RWPE2 (cell line): ENCODE results near the gene USP48.

Experiments
- ATAC-seq: fragments of 200-7000 bp; cut with Tn5 transposase; 3 replicates; pipeline ENCODE4 v1.9.1; 2021; ENCODE audit warnings: low read depth
- DNase-seq: peaks from one replicate; pipeline ENCODE4 v3.0.0-alpha.2; 2020; ENCODE audit warnings: low spot score
- H3K27ac ChIP-seq: fragments of 450-650 bp; 2 replicates; pipeline ENCODE4 v1.5.1; 2017; ENCODE audit warnings: mild to moderate bottlenecking; ENCODE audit not compliant: poor library complexity, severe bottlenecking
- H3K27me3 ChIP-seq: fragments of 250-450 bp; sonication (Bioruptor Pico); 2 replicates; pipeline ENCODE4 v1.5.1; 2021; ENCODE audit warnings: mild to moderate bottlenecking, moderate library complexity; ENCODE audit not compliant: insufficient read depth, poor library complexity, severe bottlenecking
- H3K36me3 ChIP-seq: fragments of 250-450 bp; sonication (Bioruptor Pico); 2 replicates; pipeline ENCODE4 v1.5.1; 2020; ENCODE audit warnings: low read depth, mild to moderate bottlenecking, moderate library complexity
- H3K4me1 ChIP-seq: fragments of 250-450 bp; sonication (Bioruptor Pico); 2 replicates; pipeline ENCODE4 v1.5.1; 2021; ENCODE audit warnings: mild to moderate bottlenecking, moderate library complexity; ENCODE audit not compliant: insufficient read depth, poor library complexity, severe bottlenecking
- H3K4me3 ChIP-seq: fragments of 250-450 bp; sonication (Bioruptor Pico); 2 replicates; pipeline ENCODE4 v1.5.1; 2021; ENCODE audit warnings: mild to moderate bottlenecking, moderate library complexity; ENCODE audit not compliant: severe bottlenecking
- H3K9me3 ChIP-seq: fragments of 250-450 bp; sonication (Bioruptor Pico); 2 replicates; pipeline ENCODE4 v1.5.1; 2021; ENCODE audit warnings: mild to moderate bottlenecking, moderate library complexity; ENCODE audit not compliant: severe bottlenecking
- TF ChIP-seq, protein P1 (sequence below): fragments of 450-650 bp; IDR thresholded peaks from one replicate; pipeline ENCODE4 v1.5.1; 2017; ENCODE audit warnings: mild to moderate bottlenecking, moderate library complexity; ENCODE audit not compliant: poor library complexity, severe bottlenecking

The USP48 gene

DNA sequence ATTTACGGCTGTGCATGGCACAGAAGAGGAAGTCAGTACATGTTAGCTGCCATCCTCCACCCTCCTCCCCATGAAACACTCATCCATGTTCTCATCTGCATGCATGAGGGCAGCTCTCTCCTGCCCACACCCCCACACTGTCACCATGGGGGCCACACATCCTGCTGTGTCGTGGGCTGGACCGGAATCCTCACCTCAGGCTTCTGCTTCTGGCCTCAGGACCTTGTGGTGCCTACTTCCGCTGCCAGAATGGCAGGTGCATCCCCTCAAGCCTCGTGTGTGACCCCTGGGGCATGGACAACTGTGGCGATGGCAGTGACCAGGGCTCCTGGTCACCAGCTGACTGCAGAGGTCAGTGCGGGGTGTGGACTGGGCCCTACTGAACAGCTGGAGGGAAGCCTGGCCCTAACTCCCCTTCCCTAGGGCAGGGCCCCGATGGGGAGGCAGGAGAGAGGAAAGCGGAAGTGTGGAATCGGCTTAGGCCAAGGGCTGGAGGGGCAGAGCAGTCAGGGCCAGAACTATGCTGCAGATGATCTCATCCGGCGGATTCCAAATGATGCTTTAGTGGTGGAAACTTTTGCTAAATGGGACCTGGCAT lies 32.9 kb upstream of the USP48 start:
- Histone ChIP-seq H3K36me3 (no peaks in the 10 kb centered on the region), H3K9me3 (peaks cover under 1% of the 10 kb centered on the region), H3K27me3 (no peaks in the 10 kb centered on the region), H3K27ac (no peak overlapping the region), H3K4me1 (no peaks in the 10 kb centered on the region), H3K4me3 (no peak overlapping the region)
- ATAC-seq (no peak), DNase-seq (no peak)
- TF ChIP-seq, protein P1, sequence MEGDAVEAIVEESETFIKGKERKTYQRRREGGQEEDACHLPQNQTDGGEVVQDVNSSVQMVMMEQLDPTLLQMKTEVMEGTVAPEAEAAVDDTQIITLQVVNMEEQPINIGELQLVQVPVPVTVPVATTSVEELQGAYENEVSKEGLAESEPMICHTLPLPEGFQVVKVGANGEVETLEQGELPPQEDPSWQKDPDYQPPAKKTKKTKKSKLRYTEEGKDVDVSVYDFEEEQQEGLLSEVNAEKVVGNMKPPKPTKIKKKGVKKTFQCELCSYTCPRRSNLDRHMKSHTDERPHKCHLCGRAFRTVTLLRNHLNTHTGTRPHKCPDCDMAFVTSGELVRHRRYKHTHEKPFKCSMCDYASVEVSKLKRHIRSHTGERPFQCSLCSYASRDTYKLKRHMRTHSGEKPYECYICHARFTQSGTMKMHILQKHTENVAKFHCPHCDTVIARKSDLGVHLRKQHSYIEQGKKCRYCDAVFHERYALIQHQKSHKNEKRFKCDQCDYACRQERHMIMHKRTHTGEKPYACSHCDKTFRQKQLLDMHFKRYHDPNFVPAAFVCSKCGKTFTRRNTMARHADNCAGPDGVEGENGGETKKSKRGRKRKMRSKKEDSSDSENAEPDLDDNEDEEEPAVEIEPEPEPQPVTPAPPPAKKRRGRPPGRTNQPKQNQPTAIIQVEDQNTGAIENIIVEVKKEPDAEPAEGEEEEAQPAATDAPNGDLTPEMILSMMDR, result no peak

DNA sequence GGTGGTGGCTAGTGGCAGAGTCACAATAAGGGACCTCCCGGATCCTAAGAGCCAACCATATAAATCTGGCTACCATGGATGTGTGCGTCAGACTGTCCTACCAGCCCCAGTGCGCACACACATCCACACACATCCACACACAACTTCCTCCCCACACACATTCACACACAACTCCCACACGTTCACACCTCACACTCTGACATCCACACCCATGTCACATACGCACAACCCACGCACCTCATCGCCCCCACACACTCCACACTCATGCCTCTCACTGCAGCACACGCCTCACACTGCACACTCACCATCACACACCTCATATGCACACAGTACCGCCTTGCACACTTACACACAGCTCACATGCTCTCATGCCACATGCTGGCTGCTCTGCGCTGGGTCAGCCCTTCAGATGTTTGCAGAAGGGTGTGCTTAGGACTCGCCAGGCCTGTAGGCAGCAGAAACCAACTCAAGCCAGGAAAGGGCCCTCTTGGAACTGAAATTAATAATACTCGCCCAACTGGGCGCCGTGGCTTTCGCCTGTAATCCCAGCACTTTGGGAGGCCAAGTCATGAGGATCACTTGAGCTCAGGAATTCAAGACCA lies 32.1 kb upstream of the USP48 start:
- TF ChIP-seq, protein P1, result no peak
- no peaks in the 10 kb centered on the region for H3K4me1 ChIP-seq
- H3K9me3 ChIP-seq, result no peaks in the 10 kb centered on the region
- no peak overlapping the region for H3K27ac ChIP-seq
- no peak overlapping the region for H3K4me3 ChIP-seq
- DNase-seq (no peak), ATAC-seq (no peak)
- no peaks in the 10 kb centered on the region for H3K27me3 ChIP-seq
- no peaks in the 10 kb centered on the region for H3K36me3 ChIP-seq

DNA sequence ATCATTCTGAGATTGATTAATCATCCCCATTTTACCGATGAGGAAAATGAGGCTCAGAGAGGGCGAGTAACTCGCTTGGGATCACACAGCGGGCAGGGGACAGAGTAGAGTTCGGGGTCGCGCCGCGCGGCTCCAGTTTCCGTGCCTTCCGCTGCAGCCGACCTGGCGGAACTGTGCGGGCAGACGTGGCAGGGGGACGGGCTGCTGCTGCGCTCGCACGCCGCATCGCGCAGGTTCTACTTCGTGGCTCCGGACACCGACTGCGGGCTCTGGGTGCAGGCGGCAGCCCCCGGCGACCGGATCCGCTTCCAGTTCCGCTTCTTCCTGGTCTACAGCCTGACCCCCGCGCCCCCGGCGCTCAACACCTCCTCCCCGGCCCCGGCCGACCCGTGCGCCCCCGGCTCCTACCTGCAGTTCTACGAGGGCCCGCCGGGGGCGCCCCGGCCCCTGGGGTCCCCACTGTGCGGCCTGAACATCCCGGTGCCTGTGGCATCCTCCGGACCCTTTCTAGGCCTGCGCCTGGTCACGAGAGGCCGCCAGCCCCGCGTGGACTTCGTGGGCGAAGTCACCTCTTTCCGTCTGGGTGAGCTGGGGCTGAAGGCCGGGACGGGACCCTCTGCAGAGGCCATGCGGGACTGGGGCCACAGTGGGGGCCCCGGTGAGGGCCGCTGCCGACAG lies 31.4 kb upstream of the USP48 start:
- TF ChIP-seq, protein P1, result no peak
- DNase-seq, result no peak
- Histone ChIP-seq H3K4me1 (no peaks in the 10 kb centered on the region), H3K27ac (no peak overlapping the region), H3K27me3 (no peaks in the 10 kb centered on the region), H3K4me3 (no peak overlapping the region), H3K9me3 (no peaks in the 10 kb centered on the region), H3K36me3 (no peaks in the 10 kb centered on the region)
- ATAC-seq, result no peak

DNA sequence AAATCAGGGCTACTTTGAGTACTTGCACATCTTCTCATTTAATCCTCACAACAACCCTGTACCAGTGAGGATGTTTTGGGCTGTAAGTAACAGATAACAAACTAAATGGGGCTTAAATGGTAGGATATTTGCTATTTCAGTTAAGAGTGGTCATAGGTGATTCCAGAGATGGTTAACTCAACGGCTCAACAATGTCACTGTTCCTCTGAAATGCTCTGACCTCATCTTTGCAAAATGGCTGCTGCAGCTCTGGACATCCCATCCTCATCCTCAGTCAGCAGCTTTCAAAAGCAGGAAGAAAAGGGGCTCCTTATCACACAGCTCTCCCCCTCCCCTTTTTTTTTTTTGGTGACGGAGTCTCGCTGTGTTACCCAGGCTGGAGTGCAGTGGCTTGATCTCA lies 30.6 kb upstream of the USP48 start:
- Histone ChIP-seq H3K36me3 (no peaks in the 10 kb centered on the region), H3K9me3 (no peaks in the 10 kb centered on the region), H3K27ac (no peak overlapping the region), H3K4me1 (no peaks in the 10 kb centered on the region), H3K27me3 (no peaks in the 10 kb centered on the region), H3K4me3 (no peak overlapping the region)
- DNase-seq (no peak), ATAC-seq (no peak)
- TF ChIP-seq, protein P1, result no peak

DNA sequence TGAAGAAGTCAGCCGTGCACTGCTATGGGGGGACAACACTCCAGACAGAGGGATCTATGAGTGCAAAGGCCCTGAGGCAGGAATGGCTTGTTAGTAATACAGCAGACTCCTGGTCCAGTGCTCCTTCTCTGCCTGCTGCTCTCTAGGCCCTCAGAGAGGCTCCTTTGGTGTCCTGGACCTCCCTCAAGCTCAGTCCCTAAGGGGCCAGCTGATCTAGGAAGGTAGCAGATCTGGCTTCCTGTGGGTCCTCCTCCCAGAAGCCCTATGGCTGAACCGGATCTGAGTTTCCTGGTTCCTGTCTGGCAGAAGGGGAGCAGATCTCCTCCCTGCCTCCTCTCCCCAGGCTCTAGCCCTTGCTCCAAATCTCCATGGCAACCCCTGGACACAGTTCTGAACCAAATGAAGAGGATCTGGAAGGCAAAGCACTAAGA lies 28.9 kb upstream of the USP48 start, which contains the start of gene LDLRAD2:
LDLRAD2 (plus strand) TSS at position 391 of the 431 bp plus-strand sequence. CDS start 187 bp downstream, outside the sequence.
- TF ChIP-seq, protein P1, result no peak
- Histone ChIP-seq H3K4me3 (no peak within 1 kb of the TSS), H3K27ac (no peak within 1 kb of the TSS), H3K9me3 (no peaks in the 10 kb centered on the region), H3K27me3 (no peaks in the 10 kb centered on the region), H3K36me3 (no peaks in the 10 kb centered on the region), H3K4me1 (no peaks in the 10 kb centered on the region)
- DNase-seq, result no peak
- 0 out of 3 replicates have a peak, but pooled peaks have one; percentile 15 for ATAC-seq
